Head of caudate nucleus (tissue), 42 donors: ENCODE measurements around the gene KDM2B.

Source experiments
- DNase-seq, 42 donors: peaks; one replicate each; pipeline versions ENCODE4 v3.0.0 to v3.0.0-alpha.2; 2020 to 2021; ENCODE audit warnings: mixed read lengths in 7 of 42
- intact Hi-C: fragments of 100-400 bp; cut with DNase I; formaldehyde crosslinking; loops from one replicate; pipeline ENCODE4 v1.15.0; 2022

The KDM2B gene

DNA sequence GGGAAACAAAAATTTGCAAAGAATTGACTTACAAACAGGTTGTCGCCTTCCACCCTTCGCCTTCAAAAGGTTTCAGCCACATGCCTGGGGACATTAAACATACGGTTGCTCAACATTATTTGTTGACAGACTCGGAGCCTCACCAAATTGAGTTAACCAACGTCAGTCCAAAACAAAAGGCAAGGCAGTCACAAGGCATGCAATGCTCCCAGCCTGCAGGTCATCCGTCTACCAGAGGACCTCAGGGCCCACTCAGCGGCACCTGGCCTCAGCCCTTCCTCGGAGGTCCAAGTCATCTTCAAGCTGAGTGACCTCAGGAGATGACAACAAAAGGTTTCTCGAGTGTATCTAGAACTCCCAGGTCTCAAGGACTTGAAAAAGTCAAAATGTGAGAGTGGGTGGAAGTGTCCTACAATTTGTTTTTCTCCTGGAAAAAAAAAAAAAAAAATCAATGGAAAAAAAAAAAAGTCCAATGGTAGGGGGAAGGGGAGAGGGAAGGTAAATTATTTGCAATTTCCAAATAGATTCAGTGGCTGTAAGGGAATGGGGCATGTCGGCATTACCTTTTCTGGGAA is 64.3 kb downstream of the KDM2B start:
- intact Hi-C loops: no loop called here
- DNase-seq: no peak

DNA sequence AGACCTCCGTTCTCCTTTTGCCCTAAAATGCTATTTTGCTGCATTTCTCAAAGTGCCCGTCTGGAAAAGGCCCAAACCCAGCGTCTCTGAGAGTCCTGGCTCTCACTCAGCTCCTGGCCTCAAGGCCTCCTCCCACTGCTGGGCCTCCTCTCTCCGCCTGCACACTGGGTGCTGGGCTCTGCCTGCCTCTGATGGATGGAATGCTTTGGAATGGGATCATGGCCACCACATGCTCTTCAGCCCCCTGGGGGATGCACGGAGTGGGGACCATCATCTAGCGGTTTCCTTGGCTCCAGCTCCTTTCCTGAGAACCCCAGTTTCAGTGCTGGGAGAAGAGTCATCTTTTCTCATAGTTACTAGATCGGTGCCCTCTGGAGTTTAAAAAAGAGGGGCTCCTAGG is 65.2 kb downstream of the KDM2B start:
- no peak for DNase-seq
- intact Hi-C loops: no loop called here

DNA sequence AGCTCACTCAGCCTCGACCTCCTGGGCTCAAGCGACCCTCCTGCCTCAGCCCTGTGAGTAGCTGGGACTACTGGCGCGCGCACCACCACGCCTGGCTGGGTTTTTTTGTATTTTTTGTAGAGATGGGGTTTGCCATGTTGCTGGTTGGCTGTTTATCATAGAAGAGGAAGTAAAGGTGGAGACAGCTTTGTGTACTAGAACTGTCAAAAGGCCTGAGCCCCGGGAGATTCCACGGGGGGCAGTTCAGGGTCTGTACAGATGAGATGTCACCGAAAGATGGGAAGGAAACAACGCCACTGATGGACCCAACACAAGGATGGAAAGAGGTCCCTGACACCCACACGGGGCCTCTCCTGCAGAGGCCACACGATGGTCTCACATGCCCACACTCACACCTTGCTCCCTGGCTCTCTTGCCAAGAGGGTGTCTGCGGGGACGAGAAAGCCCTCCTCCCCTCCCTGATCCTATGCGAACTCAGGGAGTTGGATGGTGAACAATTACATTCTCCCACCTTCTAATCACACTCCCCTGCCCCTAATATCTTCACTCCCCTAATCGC is 66.6 kb downstream of the KDM2B start:
- DNase-seq: no peak
- intact Hi-C loops: no loop called here

DNA sequence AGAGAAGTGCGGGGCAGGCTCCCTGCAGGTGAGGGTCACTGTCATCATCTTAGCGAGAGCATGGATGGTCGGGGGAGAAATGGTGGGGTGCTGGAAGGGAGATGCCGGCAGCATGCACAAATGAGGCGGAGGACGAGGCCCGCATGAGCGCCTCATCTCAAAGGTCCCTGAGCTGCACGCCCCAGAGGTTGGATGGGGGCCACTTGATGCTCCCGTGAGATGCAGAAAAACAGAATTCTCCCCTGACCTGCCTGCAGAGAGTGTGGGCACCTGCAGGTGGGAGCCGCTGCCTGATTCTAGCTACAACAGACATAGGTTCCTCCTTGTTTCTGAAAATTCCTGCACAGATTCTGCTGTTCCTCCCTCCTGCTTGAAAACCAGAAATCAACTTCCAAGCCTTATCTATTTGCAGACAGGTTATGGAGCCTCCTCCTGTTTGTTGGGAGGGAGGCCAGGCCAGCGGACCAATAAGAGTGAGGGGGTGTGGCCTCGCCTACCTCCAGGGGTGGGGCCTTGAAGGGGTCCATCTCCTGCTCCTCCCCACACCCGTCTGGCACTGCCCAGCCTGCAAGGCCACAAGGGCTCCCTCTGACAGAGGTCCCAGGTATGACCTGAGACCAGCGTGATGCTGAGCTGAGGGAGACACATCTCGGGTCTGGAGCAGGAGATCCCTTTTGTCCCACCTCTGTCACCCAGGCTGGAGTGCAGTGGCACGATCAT is 67.2 kb downstream of the KDM2B start:
- peak in 11 of 42 donors; percentile 14 to 58 (median 40) for DNase-seq
- intact Hi-C loops: no loop called here

DNA sequence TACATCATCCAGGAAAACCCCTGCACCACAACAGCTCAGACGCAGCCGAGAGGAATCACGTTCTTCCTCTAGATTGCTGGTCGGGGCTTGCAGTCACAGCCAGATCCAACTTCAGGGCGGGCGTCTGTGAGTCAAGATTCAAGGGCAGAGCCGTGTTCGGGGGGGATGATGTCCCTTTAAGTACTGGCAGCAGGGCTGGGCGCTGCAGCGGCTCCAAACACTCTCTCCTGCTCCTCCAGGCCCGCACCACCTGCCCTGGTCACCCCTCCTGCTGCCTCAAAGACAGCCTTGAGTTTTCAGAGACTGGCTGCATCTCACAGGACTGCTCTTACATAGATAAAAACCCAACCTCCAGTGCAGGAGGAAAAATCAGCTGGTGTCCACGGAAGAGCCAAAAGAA is 68.3 kb downstream of the KDM2B start:
- intact Hi-C loops: no loop called here
- DNase-seq: no peak

DNA sequence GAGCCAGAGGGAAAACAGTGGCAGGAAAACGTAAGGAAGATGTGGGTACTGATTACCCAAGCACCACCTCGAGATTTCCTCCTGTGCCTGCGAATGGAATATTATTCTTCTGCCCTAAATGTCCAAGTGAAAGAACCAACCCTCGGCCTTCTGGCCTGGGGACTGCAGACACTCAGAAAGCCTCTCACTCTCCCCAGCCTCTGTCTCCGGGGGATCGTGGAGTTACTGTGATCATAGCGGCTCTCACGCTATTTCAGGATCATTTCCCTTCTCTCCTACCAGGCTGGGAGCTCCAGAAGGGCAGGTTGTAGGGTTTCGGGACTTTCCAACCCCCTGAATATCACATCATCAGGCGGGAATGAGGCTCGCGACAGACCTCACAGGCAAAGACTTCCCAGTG is 68.9 kb downstream of the KDM2B start:
- no peak for DNase-seq
- intact Hi-C loops: no loop called here

DNA sequence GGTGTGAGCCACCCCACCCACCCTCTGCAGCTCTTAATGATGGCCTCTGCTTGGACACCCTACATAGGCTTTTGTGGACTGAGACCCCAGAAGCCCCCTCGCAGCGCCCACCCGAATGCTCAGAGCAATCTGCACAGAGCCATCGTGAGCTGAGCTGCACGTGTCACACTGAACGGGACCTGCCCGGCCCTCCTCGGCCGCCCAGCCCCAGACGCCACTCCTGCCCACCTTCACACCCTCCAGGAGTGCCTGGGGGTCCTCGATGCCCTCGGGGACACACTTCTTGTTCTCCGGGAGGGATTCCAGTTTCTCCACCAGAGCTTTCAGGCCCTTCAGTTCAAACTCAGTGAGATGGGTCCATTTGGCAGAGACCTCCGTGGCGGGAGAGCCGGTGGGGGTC is 71.5 kb downstream of the KDM2B start:
- DNase-seq: no peak
- intact Hi-C loops: no loop called here

DNA sequence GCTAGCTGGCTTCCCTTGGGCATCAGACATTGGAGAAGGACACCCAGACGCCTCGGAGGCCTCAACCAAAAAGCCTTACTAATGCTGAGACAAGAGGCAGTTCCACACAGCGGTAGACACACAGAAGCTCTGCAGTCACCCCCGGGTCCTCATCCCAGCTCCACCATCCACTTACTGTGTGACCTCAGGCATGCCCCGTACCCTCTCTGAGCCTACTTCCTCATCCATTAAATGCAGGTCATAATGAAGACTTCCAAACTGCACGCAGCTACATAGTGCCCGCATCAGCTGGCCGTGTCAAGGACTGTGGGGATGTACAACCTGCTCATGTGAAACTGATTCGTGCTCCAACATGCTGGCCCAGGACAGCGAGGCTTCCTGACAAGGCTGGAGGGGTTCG is 72.3 kb downstream of the KDM2B start:
- intact Hi-C loops: no loop called here
- DNase-seq: no peak

DNA sequence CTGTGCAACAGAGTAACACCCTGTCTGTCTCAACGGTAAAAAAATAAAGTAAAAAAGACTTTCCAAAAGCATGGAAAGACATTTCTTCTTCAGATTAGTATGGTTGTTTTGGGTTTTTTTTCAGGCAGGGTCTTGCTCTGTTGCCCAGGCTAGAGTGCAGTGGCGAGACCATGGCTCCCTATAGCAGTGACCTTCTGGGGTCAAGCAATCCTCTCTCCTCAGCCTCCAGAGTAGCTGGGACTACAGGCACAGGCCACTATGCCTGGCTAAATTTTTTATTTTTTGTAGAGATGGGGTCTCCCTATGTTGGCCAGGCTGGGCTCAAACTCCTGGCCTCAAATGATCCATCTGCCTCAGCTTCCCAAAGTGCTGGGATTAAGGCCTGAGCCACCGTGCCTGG is 72.8 kb downstream of the KDM2B start:
- intact Hi-C loops: no loop called here

DNA sequence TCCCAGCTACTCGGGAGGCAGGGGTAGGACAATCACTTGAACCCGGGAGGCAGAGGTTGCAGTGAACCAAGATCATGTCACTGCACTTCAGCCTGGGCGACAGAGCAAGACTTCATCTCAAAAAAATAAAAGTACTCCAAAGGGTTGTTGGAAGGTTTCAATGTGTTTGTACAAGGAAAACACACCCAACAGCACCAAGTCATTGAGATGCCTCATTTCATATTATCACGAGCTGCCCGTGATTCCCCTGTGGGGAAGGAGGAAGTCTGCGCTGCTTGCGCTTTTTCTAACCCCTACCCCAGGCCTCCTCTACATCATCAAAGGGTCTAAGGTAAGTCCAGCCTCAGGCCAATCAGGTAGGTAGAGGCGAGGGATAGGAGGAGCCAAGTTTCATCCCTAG is 73.6 kb downstream of the KDM2B start:
- DNase-seq: no peak
- intact Hi-C loops: no loop called here

More for the DNA sequence above, 72.8 kb downstream of the KDM2B start:
- DNase-seq: no peak

DNA sequence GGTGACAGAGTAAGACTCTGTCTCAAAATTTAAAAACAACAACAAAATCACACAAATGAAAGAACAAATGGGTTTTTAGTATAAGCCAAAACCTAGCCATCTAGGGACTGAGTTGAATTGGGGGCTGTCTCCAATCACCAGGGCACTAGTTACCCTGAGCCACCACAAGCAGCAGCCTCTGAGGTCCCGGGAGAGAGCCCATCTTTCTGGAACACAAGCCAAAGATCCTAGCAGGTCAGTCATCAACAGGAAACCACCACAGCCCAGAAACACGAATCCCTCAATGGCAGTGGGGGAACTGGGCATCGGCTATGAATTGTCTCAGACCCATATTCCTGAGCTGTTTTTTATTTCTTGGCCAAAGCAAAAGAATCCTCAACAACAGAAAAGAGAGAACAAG is 75.3 kb downstream of the KDM2B start:
- no peak for DNase-seq
- intact Hi-C loops: no loop called here

DNA sequence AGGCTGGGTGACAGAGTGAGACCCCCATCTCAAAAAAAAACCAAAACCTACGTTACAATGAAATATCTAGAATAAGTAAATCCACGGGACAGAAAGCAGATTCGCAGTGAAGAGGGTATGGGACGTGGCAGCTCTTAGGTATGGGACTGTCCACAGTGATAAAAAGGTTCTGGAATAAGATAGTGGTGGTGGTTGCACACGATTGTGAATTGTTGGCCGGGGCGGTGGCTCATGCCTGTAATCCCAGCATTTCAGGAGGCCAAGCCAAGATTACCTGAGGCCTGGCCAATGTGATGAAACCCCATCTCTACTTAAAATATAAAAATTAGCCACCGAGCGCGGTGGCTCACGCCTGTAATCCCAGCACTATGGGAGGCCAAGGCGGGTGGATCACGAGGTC is 76.3 kb downstream of the KDM2B start:
- intact Hi-C loops: loop anchor here (5.0 kb wide), 2 partner anchors 33 to 178 kb away; no protein-coding TSS in a partner anchor

DNA sequence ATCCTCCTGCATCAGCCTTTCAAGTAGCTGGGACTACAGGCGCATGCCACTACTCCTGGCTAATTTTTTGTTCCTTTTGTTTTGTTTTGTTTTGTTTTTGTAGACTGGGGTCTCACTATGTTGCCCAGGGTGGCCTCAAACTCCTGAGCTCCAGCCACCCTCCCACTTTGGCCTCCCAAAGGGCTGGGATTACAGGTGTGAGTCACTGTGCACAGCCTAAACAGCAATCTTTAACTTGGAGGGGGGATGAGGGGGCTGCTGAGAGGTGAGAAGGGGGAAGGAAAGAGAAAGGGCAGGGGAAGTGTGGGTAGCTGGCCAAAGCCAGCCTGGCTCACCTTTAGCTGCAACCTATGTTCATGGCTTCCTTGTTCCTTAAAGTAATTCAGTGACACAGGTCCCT is 77.4 kb downstream of the KDM2B start:
- intact Hi-C loops: loop anchor here (5.0 kb wide), 2 partner anchors 34 to 179 kb away; no protein-coding TSS in a partner anchor
- no peak for DNase-seq

More for the DNA sequence above, 76.3 kb downstream of the KDM2B start:
- DNase-seq: no peak

DNA sequence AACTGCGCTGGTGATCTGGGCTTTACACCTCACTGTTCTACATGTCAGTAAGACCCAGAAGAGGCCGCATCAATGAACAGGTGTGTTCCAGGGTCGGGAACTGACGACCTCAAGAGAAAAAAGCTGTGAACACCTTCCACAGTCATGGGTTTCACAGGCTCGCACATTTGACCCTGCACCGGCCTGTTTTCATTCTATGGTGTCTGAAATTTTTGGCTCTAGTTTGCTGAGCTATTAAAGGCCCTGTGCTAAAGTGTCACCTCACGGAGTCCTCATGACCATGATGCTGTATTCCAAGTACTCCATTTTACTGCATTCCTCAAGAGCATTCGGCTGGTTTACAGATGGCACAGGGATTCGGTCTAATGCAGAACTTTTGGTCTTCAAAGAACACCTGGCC is 78.9 kb downstream of the KDM2B start:
- no peak for DNase-seq
- intact Hi-C loops: loop anchor here (5.0 kb wide), 2 partner anchors 35 to 180 kb away; no protein-coding TSS in a partner anchor

DNA sequence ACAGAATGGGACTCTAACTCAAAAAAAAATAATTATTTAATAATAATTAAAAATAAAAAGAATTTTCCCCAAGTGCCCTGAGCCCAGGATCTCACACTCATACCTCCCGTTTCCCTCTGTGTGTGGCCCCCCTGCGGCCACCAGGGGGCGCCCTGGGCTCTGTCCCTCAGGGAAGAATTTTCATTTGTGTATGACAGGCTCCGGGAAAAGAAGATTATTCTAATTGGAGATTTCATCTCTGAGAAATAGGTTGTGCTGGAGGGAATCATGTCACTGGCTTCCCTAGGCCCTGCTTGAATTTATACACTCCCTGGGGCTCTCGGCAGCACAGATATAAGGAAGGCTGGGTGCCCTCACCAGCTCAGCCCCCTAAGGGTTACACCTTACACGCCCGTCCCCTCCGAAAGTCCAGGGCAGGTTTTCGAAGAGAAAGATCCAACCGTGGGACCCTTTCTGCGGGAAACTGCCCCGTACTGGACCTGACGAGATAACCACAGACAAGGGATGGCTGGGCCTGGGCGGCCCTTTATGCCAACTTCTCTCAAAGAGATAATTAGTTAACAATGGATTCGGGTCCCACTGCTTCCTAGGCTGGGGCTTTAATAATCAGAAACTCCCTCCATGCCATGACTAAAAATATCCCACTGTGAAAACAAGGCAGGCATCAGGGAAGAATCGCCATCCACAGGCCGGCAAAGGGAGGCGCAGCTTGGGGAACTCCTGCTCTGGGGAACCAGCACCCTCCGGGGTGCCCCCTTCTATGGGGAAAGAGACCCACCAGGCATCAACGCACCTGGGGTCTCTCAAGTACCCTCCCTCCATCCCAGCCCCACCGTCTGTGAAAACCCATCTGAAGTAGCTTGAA is 80.7 kb downstream of the KDM2B start:
- DNase-seq: peak; percentile 40 to 95 (median 87)
- intact Hi-C loops: loop anchor here (5.0 kb wide), 3 partner anchors 37 to 182 kb away; partner anchors contain the start of gene ORAI1

DNA sequence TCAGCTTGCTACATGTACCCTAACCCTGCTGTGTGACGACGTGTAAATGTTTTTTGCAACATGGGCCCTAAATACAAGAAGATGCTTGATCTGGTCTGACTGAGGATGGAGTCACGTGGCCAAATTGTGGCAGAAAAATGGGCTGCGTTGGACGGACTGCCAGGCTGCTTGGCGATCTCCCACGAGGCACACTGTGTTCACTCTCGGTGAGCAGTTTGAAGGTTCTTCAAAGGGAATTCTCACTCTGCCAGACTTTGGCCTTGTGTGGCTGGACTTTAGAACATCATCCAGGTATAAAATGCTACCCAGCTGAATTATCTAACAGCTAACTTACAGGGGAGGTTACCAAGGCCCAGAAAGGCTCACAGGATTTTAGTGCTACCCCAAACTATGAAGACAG is 85.1 kb downstream of the KDM2B start:
- intact Hi-C loops: loop anchor here (5.0 kb wide), 1 partner anchor 132 kb away; the partner anchor contains the start of gene ORAI1
- peak in 36 of 42 donors; percentile 17 to 80 (median 46) for DNase-seq

DNA sequence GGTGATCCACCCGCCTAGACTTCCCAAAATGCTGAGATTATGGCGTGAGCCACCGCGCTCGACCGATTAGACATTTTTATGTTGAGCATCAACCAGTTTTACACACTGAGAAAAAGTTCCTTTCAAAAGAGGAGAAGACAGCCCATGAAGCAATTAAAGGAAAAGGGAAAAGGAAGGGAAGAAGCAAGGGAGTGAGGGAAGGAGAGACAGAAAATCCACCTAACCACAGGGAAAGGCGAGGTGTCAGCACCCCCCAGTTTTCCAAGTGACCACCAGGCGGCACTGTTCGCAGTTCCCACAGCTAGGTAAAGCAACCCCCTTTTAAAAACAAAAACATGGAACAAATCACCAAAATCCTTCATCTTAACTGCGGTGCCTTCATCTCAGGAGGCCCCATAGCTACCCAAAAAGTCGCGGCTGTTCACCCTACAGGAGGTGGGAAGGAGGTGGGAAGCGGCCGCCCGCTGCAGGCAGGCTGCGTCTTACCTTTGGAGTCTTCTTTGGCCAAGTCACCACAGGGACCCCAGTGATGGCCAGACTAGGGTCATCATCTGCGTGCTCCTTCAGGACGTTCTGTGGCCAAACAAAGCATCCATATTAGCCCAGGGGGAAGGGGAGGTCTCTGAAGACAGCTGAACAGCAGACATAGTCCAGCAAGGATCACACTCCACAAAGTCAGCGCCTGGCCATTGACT is 86.6 kb downstream of the KDM2B start:
- DNase-seq: peak in 41 of 42 donors; percentile 22 to 81 (median 56)
- intact Hi-C loops: no loop called here

DNA sequence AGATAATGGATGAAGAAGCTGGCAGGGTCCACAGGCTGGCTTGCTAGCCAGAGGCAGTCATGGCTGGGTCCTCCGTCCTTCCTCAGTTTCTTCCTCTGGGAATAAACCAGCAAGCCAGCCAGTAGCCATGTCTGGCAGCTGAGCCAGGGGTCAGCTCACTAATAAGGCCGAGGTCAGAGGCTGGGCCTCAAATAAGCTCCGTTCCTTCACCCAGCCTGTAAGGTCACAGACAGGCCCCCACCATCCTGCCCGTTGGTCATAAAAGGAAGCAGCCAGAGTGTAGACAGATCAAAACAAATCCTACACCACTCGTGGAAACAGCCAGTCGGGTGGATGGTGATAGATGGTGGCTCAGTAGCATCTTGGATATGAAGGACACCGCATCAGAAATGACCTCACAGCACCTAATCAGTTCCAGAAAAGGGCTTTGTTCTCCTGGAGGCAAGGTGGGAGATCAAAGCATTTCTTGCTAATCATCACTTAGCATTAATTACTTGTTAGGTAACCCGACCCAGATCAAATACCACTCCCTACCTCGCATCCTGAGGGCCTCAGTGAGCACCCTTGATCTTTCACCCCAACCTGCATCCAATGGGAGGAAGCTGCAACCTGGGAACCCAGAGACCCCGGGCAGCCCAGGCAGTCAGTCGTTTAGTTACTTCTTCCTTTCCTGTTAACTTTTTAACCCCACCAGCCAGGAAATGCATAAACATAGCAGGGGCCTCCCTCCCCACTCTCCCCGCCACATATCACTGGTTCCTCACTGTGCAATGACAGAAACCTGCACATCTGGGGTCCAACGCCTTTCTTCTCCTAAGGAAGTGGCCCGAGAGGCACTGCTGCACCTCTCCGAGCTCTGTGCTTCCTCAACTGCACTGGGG is 90.2 kb downstream of the KDM2B start:
- intact Hi-C loops: no loop called here
- no peak for DNase-seq
